HepG2 (cell line): ENCODE data around the gene PPFIA3. TPM values are rescaled to one million over a fixed set of nuclear protein-coding genes. Genes with fewer than 3 reads are reported as not detected.
A peak's percentile ranks its signal among the peaks of the same experiment; 100 is the strongest.

Experiments
- AGO2 ChIP-seq: fragments of 200-400 bp; formaldehyde crosslinking; optimal IDR thresholded peaks from 2 replicates; pipeline ENCODE3; 2017; ENCODE audit warnings: mild to moderate bottlenecking, low read depth, low read length, moderate library complexity
- ARHGAP35 ChIP-seq: sonication (generic); formaldehyde crosslinking; IDR thresholded peaks from 2 replicates; pipeline ENCODE4 v1.9.0; 2022; ENCODE audit warnings: mild to moderate bottlenecking, inconsistent platforms, moderate library complexity, missing genetic modification reagents, borderline replicate concordance
- ATF1 ChIP-seq: IDR thresholded peaks from 2 replicates; pipeline ENCODE4 v1.6.1; 2016; ENCODE audit warnings: mild to moderate bottlenecking, control low read depth
- BORCS8-MEF2B ChIP-seq: sonication (generic); formaldehyde crosslinking; IDR thresholded peaks from 2 replicates; pipeline ENCODE4 v1.8.0; 2022; ENCODE audit warnings: mild to moderate bottlenecking, missing genetic modification reagents
- CAMTA2 ChIP-seq: sonication (generic); formaldehyde crosslinking; IDR thresholded peaks from 2 replicates; pipeline ENCODE4 v1.4.0; 2020; ENCODE audit warnings: mild to moderate bottlenecking, missing genetic modification reagents, borderline replicate concordance
- FOXM1 ChIP-seq: sonication (generic); formaldehyde crosslinking; IDR thresholded peaks from 2 replicates; pipeline ENCODE4 v1.5.0; 2020; ENCODE audit warnings: missing genetic modification reagents
- SATB2 ChIP-seq: sonication (generic); formaldehyde crosslinking; IDR thresholded peaks from 2 replicates; pipeline ENCODE4 v1.5.0; 2020; ENCODE audit warnings: missing genetic modification reagents
- SMAD1 ChIP-seq: sonication (generic); formaldehyde crosslinking; IDR thresholded peaks from 2 replicates; pipeline ENCODE4 v1.4.0; 2020; ENCODE audit warnings: missing genetic modification reagents, low read depth, mild to moderate bottlenecking, borderline replicate concordance
- TCF12 ChIP-seq, 2 experiments: fragments of 450-650 bp in 1 of 2; sonication (generic) in 1 of 2; formaldehyde crosslinking in 1 of 2; IDR thresholded peaks; 2 replicates each; pipeline versions ENCODE4 v1.6.1 to v1.8.0; 2017 to 2022; ENCODE audit warnings: antibody characterized with exemption in 1 of 2, mild to moderate bottlenecking in 1 of 2, missing genetic modification reagents in 1 of 2, moderate library complexity in 1 of 2
- TGIF2 ChIP-seq: IDR thresholded peaks from 2 replicates; pipeline ENCODE4 v1.6.1; 2016; ENCODE audit warnings: control low read depth, missing compliant biosample characterization
- TP53 ChIP-seq: sonication (generic); formaldehyde crosslinking; conservative IDR thresholded peaks from 2 replicates; pipeline ENCODE4 v1.4.0; 2020; ENCODE audit warnings: missing genetic modification reagents
- ZNF333 ChIP-seq: sonication (generic); formaldehyde crosslinking; IDR thresholded peaks from 2 replicates; pipeline ENCODE4 v1.4.0; 2020; ENCODE audit warnings: mild to moderate bottlenecking, missing genetic modification reagents, borderline replicate concordance
- ZNF703 ChIP-seq: sonication (generic); formaldehyde crosslinking; IDR thresholded peaks from 2 replicates; pipeline ENCODE4 v1.5.1; 2020; ENCODE audit warnings: missing genetic modification reagents, mild to moderate bottlenecking, moderate library complexity, borderline replicate concordance
- ZNF746 ChIP-seq: sonication (generic); formaldehyde crosslinking; IDR thresholded peaks from 2 replicates; pipeline ENCODE4 v1.8.0; 2022; ENCODE audit warnings: mild to moderate bottlenecking, missing genetic modification reagents
- ZNF782 ChIP-seq: sonication (generic); formaldehyde crosslinking; IDR thresholded peaks from 2 replicates; pipeline ENCODE4 v1.4.0; 2020; ENCODE audit warnings: missing genetic modification reagents, mild to moderate bottlenecking, borderline replicate concordance
- polyA plus RNA-seq, 8 experiments: library from polyadenylated mRNA; depleted of rRNA in 3 of 8; stranded (reverse) in 7 of 8; unstranded in 1 of 8; fragments of >200 nt; fragmentation: Illumina TruSeq in 4 of 8; extraction: Trizol in 4 of 8; gene quantifications; 2 replicates each; pipeline versions ENCODE4 v1.2.1 to v1.2.3, GENCODE V29; 2011 to 2016; ENCODE audit warnings: low read depth in 4 of 8, missing spikeins in 1 of 8, mixed read lengths in 1 of 8; ENCODE audit not compliant: insufficient read depth in 1 of 8
- total RNA-seq, 5 experiments: library from RNA; depleted of rRNA; stranded (reverse); fragments of >200 nt; fragmentation: Illumina TruSeq; extraction: Trizol; gene quantifications; 2 replicates each; pipeline ENCODE4 v1.2.3, GENCODE V29; 2016; ENCODE audit warnings: low read depth in 1 of 5
- TF ChIP-seq, protein P1 (sequence below): sonication (generic); formaldehyde crosslinking; IDR thresholded peaks from 2 replicates; pipeline ENCODE4 v1.8.0; 2022; ENCODE audit warnings: low read depth, missing genetic modification reagents
- TF ChIP-seq, protein P2 (sequence below): sonication (generic); formaldehyde crosslinking; IDR thresholded peaks from 2 replicates; pipeline ENCODE4 v1.8.0; 2022; ENCODE audit warnings: mild to moderate bottlenecking, missing genetic modification reagents
- TF ChIP-seq, protein P3 (sequence below): sonication (generic); formaldehyde crosslinking; IDR thresholded peaks from 2 replicates; pipeline ENCODE4 v1.4.0; 2020; ENCODE audit warnings: missing genetic modification reagents
- TF ChIP-seq, protein P4 (sequence below): sonication (generic); formaldehyde crosslinking; IDR thresholded peaks from 2 replicates; pipeline ENCODE4 v1.4.0; 2020; ENCODE audit warnings: missing genetic modification reagents

The PPFIA3 gene
- total and polyA plus RNA-seq, 2 of the 13 experiments (the other 11 are each of a cell fraction or from before 2014, with no cell fraction given), result 6.7 to 8.6 TPM

DNA sequence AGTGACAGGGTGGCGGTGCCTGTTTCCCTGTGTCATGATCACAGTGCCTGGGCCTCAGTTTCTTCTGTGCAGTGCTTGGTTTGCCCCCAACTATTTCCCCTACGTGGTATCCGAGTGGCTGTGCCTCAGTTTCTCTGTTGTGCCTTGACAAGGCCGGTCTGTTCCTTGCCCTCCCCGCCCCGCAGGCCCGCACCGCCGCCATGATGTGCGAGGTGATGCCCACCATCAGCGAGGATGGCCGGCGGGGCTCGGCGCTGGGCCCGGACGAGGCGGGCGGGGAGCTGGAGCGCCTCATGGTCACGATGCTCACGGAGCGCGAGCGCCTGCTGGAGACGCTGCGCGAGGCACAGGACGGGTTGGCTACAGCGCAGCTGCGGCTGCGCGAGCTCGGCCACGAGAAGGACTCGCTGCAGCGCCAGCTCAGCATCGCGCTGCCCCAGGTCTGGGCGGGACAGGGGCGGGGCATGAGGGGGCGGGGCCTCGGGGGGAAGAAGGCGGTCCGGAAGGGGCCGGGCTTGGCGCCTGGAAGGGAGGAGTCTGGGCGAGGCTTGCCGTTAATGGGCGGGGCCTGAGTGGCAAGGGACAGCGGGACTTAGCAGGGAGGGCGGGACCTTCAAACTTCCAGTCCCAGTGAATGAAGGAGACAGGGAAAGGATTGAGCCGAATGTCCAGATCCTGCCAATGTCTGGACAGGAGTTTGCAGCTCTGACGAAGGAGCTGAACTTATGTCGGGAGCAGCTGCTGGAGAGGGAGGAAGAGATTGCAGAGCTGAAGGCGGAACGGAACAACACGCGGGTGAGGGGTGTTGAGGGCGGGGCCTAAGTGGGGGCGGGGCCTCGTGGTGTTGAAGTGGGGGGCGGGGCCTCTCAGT, 8.6 kb downstream of the PPFIA3 start (continued):
- TF ChIP-seq TGIF2 (CRISPR knock-in tag) (peak; percentile 91; the same call in 1 of the 2 replicates), ZNF746 (CRISPR knock-in tag) (peak; percentile 93), BORCS8-MEF2B (CRISPR knock-in tag) (peak; percentile 100), SATB2 (CRISPR knock-in tag) (peak; percentile 98), TP53 (CRISPR knock-in tag) (peak; percentile 93), ZNF782 (CRISPR knock-in tag) (peak; percentile 100), SMAD1 (CRISPR knock-in tag) (peak; percentile 62; the same call in 1 of the 2 replicates), TCF12 (IDR thresholded peaks at IDR 0.05) (no peak), TCF12 (CRISPR knock-in tag; IDR thresholded peaks at IDR 0.05) (peak; percentile 66; the same call in 1 of the 2 replicates), ARHGAP35 (CRISPR knock-in tag) (peak; percentile 100), AGO2 (no peak), CAMTA2 (CRISPR knock-in tag) (peak; percentile 83), FOXM1 (CRISPR knock-in tag) (peak; percentile 96), ATF1 (CRISPR knock-in tag) (no peak), ZNF333 (CRISPR knock-in tag) (peak; percentile 66; the same call in 1 of the 2 replicates), ZNF703 (peak; percentile 81; the same call in 1 of the 2 replicates)
- TF ChIP-seq, protein P1, sequence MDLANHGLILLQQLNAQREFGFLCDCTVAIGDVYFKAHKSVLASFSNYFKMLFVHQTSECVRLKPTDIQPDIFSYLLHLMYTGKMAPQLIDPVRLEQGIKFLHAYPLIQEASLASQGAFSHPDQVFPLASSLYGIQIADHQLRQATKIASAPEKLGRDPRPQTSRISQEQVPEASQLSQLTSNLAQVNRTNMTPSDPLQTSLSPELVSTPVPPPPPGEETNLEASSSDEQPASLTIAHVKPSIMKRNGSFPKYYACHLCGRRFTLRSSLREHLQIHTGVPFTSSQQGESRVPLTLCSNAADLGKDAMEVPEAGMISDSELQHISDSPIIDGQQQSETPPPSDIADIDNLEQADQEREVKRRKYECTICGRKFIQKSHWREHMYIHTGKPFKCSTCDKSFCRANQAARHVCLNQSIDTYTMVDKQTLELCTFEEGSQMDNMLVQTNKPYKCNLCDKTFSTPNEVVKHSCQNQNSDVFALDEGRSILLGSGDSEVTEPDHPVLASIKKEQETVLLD, result peak; percentile 93
- TF ChIP-seq, protein P2, sequence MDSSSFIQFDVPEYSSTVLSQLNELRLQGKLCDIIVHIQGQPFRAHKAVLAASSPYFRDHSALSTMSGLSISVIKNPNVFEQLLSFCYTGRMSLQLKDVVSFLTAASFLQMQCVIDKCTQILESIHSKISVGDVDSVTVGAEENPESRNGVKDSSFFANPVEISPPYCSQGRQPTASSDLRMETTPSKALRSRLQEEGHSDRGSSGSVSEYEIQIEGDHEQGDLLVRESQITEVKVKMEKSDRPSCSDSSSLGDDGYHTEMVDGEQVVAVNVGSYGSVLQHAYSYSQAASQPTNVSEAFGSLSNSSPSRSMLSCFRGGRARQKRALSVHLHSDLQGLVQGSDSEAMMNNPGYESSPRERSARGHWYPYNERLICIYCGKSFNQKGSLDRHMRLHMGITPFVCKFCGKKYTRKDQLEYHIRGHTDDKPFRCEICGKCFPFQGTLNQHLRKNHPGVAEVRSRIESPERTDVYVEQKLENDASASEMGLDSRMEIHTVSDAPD (CRISPR knock-in tag), result peak; percentile 95; the same call in 1 of the 2 replicates
- TF ChIP-seq, protein P3, sequence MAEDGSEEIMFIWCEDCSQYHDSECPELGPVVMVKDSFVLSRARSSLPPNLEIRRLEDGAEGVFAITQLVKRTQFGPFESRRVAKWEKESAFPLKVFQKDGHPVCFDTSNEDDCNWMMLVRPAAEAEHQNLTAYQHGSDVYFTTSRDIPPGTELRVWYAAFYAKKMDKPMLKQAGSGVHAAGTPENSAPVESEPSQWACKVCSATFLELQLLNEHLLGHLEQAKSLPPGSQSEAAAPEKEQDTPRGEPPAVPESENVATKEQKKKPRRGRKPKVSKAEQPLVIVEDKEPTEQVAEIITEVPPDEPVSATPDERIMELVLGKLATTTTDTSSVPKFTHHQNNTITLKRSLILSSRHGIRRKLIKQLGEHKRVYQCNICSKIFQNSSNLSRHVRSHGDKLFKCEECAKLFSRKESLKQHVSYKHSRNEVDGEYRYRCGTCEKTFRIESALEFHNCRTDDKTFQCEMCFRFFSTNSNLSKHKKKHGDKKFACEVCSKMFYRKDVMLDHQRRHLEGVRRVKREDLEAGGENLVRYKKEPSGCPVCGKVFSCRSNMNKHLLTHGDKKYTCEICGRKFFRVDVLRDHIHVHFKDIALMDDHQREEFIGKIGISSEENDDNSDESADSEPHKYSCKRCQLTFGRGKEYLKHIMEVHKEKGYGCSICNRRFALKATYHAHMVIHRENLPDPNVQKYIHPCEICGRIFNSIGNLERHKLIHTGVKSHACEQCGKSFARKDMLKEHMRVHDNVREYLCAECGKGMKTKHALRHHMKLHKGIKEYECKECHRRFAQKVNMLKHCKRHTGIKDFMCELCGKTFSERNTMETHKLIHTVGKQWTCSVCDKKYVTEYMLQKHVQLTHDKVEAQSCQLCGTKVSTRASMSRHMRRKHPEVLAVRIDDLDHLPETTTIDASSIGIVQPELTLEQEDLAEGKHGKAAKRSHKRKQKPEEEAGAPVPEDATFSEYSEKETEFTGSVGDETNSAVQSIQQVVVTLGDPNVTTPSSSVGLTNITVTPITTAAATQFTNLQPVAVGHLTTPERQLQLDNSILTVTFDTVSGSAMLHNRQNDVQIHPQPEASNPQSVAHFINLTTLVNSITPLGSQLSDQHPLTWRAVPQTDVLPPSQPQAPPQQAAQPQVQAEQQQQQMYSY (CRISPR knock-in tag), result peak; percentile 85
- TF ChIP-seq, protein P4, sequence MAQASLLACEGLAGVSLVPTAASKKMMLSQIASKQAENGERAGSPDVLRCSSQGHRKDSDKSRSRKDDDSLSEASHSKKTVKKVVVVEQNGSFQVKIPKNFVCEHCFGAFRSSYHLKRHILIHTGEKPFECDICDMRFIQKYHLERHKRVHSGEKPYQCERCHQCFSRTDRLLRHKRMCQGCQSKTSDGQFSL (CRISPR knock-in tag), result peak; percentile 89; the same call in 1 of the 2 replicates
